H9 (cell line): ENCODE data around the gene AFG1L. TPM values are rescaled to one million over a fixed set of nuclear protein-coding genes. Genes with fewer than 3 reads are reported as not detected.

Experiments used
- DNase-seq: peaks from one replicate; pipeline ENCODE4 v3.0.0-alpha.2; 2017
- H2AFZ ChIP-seq: one replicate; pipeline ENCODE4 v1.6.1; 2013; ENCODE audit warnings: mild to moderate bottlenecking, low read length, control low read depth, moderate library complexity
- H2AK5ac ChIP-seq: 2 replicates; pipeline ENCODE4 v1.6.1; 2013; ENCODE audit warnings: low read length, control low read depth, mixed read lengths; ENCODE audit not compliant: insufficient read length
- H2BK120ac ChIP-seq: one replicate; pipeline ENCODE4 v1.6.1; 2013; ENCODE audit warnings: low read depth, mild to moderate bottlenecking, low read length, control low read depth, inconsistent platforms; ENCODE audit not compliant: poor library complexity, severe bottlenecking
- H2BK12ac ChIP-seq: 2 replicates; pipeline ENCODE4 v1.6.1; 2013; ENCODE audit warnings: low read length, control low read depth, mixed read lengths, low read depth; ENCODE audit not compliant: insufficient read length
- H2BK15ac ChIP-seq: 2 replicates; pipeline ENCODE4 v1.6.1; 2013; ENCODE audit warnings: low read depth, low read length, control low read depth
- H2BK20ac ChIP-seq: one replicate; pipeline ENCODE4 v1.6.1; 2013; ENCODE audit warnings: low read depth, mild to moderate bottlenecking, low read length, control low read depth, inconsistent platforms; ENCODE audit not compliant: poor library complexity, severe bottlenecking
- H2BK5ac ChIP-seq: 2 replicates; pipeline ENCODE4 v1.6.1; 2013; ENCODE audit warnings: low read length, control low read depth, mixed read lengths; ENCODE audit not compliant: insufficient read length
- H3K14ac ChIP-seq: 2 replicates; pipeline ENCODE4 v1.6.1; 2013; ENCODE audit warnings: low read length, control low read depth; ENCODE audit not compliant: insufficient read depth
- H3K18ac ChIP-seq: 2 replicates; pipeline ENCODE4 v1.6.1; 2013; ENCODE audit warnings: low read depth, mild to moderate bottlenecking, mixed read lengths, low read length, control low read depth; ENCODE audit not compliant: insufficient read length
- H3K23ac ChIP-seq: 2 replicates; pipeline ENCODE4 v1.6.1; 2013; ENCODE audit warnings: low read length, control low read depth, mixed read lengths, low read depth; ENCODE audit not compliant: insufficient read length
- H3K23me2 ChIP-seq: 2 replicates; pipeline ENCODE4 v1.6.1; 2013; ENCODE audit warnings: low read depth, mild to moderate bottlenecking, mixed read lengths, low read length, control low read depth; ENCODE audit not compliant: insufficient read length, poor library complexity, severe bottlenecking
- H3K27ac ChIP-seq: 2 replicates; pipeline ENCODE4 v1.5.1; 2013; ENCODE audit warnings: low read length, control low read depth, mixed read lengths, low read depth; ENCODE audit not compliant: insufficient read length
- H3K27me3 ChIP-seq: 2 replicates; pipeline ENCODE4 v1.6.1; 2013; ENCODE audit warnings: low read length, control low read depth, inconsistent platforms; ENCODE audit not compliant: insufficient read depth
- H3K4ac ChIP-seq: 2 replicates; pipeline ENCODE4 v1.6.1; 2013; ENCODE audit warnings: low read depth, mild to moderate bottlenecking, control low read depth, inconsistent platforms, low read length, moderate library complexity
- H3K4me1 ChIP-seq: 2 replicates; pipeline ENCODE4 v1.6.1; 2013; ENCODE audit warnings: low read length, control low read depth, inconsistent platforms; ENCODE audit not compliant: insufficient read depth
- H3K4me2 ChIP-seq: 2 replicates; pipeline ENCODE4 v1.6.1; 2013; ENCODE audit warnings: low read length, control low read depth, mixed read lengths; ENCODE audit not compliant: insufficient read length, insufficient read depth
- H3K56ac ChIP-seq: 2 replicates; pipeline ENCODE4 v1.6.1; 2013; ENCODE audit warnings: low read depth, mild to moderate bottlenecking, mixed read lengths, low read length, control low read depth; ENCODE audit not compliant: insufficient read length
- H3K79me1 ChIP-seq: 2 replicates; pipeline ENCODE4 v1.6.1; 2013; ENCODE audit warnings: low read depth, mild to moderate bottlenecking, moderate library complexity, low read length, control low read depth, inconsistent platforms; ENCODE audit not compliant: insufficient read depth, poor library complexity, severe bottlenecking
- H3K79me2 ChIP-seq: 2 replicates; pipeline ENCODE4 v1.6.1; 2013; ENCODE audit warnings: low read length, control low read depth, inconsistent platforms; ENCODE audit not compliant: insufficient read depth
- H3K9ac ChIP-seq: 2 replicates; pipeline ENCODE4 v1.6.1; 2013; ENCODE audit warnings: low read length, control low read depth, mixed read lengths; ENCODE audit not compliant: insufficient read length; ENCODE audit errors: extremely low read depth
- H3K9me3 ChIP-seq: one replicate; pipeline ENCODE4 v1.6.1; 2013; ENCODE audit warnings: low read depth, low read length, inconsistent platforms; ENCODE audit not compliant: control insufficient read depth
- H3T11ph ChIP-seq: one replicate; pipeline ENCODE4 v1.6.1; 2013; ENCODE audit warnings: mild to moderate bottlenecking, low read length, control low read depth, inconsistent platforms
- H4K20me1 ChIP-seq: one replicate; pipeline ENCODE4 v1.6.1; 2013; ENCODE audit not compliant: control insufficient read depth, insufficient read length, insufficient read depth
- H4K5ac ChIP-seq: 2 replicates; pipeline ENCODE4 v1.6.1; 2013; ENCODE audit warnings: low read depth, mild to moderate bottlenecking, mixed read lengths, low read length, control low read depth; ENCODE audit not compliant: insufficient read length
- H4K8ac ChIP-seq: replicated peaks from 2 replicates; pipeline ENCODE4 v1.6.1; 2013; ENCODE audit warnings: low read length, control low read depth, mixed read lengths, low read depth; ENCODE audit not compliant: insufficient read length
- H4K91ac ChIP-seq: 2 replicates; pipeline ENCODE4 v1.6.1; 2013; ENCODE audit warnings: low read depth, mild to moderate bottlenecking, moderate library complexity, mixed read lengths, low read length, control low read depth; ENCODE audit not compliant: insufficient read length
- H3K27ac Mint-ChIP-seq, 3 experiments: 2 replicates in 2 of 3; 3 replicates in 1 of 3; pipeline ENCODE4 v1.8.0; 2020 to 2021; ENCODE audit warnings: mixed read lengths in 3 of 3, mild to moderate bottlenecking in 1 of 3, moderate library complexity in 1 of 3
- H3K27me3 Mint-ChIP-seq: 2 replicates; pipeline ENCODE4 v1.8.0; 2021; ENCODE audit warnings: low read depth, mild to moderate bottlenecking, moderate library complexity, mixed read lengths
- H3K36me3 Mint-ChIP-seq, 3 experiments: 2 replicates in 2 of 3; 3 replicates in 1 of 3; pipeline ENCODE4 v1.8.0; 2020 to 2021; ENCODE audit warnings: low read depth in 3 of 3, mixed read lengths in 3 of 3; ENCODE audit not compliant: insufficient read depth in 1 of 3
- H3K4me1 Mint-ChIP-seq, 2 experiments: 2 replicates each; pipeline ENCODE4 v1.8.0; 2020; ENCODE audit warnings: mixed read lengths in 2 of 2
- H3K4me3 Mint-ChIP-seq, 2 experiments: 2 replicates in 1 of 2; 3 replicates in 1 of 2; pipeline ENCODE4 v1.8.0; 2020 to 2021; ENCODE audit warnings: mild to moderate bottlenecking in 2 of 2, mixed read lengths in 2 of 2, moderate library complexity in 1 of 2
- H3K9me3 Mint-ChIP-seq, 2 experiments: 2 replicates in 1 of 2; 3 replicates in 1 of 2; pipeline ENCODE4 v1.8.0; 2020; ENCODE audit warnings: mild to moderate bottlenecking in 2 of 2, mixed read lengths in 2 of 2, moderate library complexity in 1 of 2
- CTCF ChIP-seq: fragments of 200-600 bp; sonication (generic); conservative IDR thresholded peaks from 3 replicates; pipeline ENCODE4 v1.8.0; 2021; ENCODE audit warnings: antibody characterized with exemption, mild to moderate bottlenecking
- WGBS: extraction: QIAGEN DNeasy Blood & Tissue Kit; methylation state at CpG from one replicate; pipeline ENCODE4 v1.1.7; 2013; ENCODE audit warnings: missing lambda C conversion rate, low lambda C conversion rate, mixed read lengths; ENCODE audit not compliant: insufficient read length; ENCODE audit errors: extremely low coverage; 5-methylcytosine and 5-hydroxymethylcytosine counted together
- total RNA-seq: library from RNA; stranded (reverse); gene quantifications from 2 replicates; pipeline ENCODE4 v1.2.1, GENCODE V29; 2021

AFG1L gene
- total RNA-seq, 1 experiment from 2014 or later = 4.7 TPM

GRCh38 chr6:108564178-108564577 is 269.3 kb downstream of the AFG1L start:
- Histone ChIP-seq H3K18ac (no peak overlapping the region), H3K9me3 (no peaks in the 10 kb centered on the region), H3K56ac (no peak overlapping the region), H2BK120ac (no peak overlapping the region), H2BK12ac (no peak overlapping the region), H3T11ph (no peak overlapping the region), H3K79me1 (peaks cover under 1% of the 10 kb centered on the region), H3K4ac (no peak overlapping the region), H3K4me2 (no peak overlapping the region), H3K23me2 (peaks cover 12% of the 10 kb centered on the region), H4K20me1 (no peaks in the 10 kb centered on the region), H3K27ac (no peak overlapping the region), H3K79me2 (peaks cover 11% of the 10 kb centered on the region; the same call in 1 of the 2 replicates), H4K8ac (no peak overlapping the region), H2AK5ac (no peak overlapping the region), H4K5ac (no peak overlapping the region), H2BK15ac (no peak overlapping the region), H3K23ac (no peak overlapping the region), H2BK20ac (no peak overlapping the region), H3K14ac (no peak overlapping the region), H2AFZ (no peak overlapping the region), H3K4me1 (no peaks in the 10 kb centered on the region), H4K91ac (no peak overlapping the region), H3K27me3 (peaks cover 3% of the 10 kb centered on the region; the same call in 1 of the 2 replicates), H2BK5ac (no peak overlapping the region), H3K9ac (no peak overlapping the region)
- Mint-ChIP-seq H3K4me3 (peak overlapping the region in 1 of 2 experiments; percentile 38; a peak in 2 of 5 replicates), H3K36me3 (peaks cover 8 to 15% (median 8%) of the 10 kb centered on the region in 3 experiments; a peak in 6 of 7 replicates), H3K27ac (no peak overlapping the region), H3K9me3 (peaks cover 0 to 2% of the 10 kb centered on the region in 2 experiments; a peak in 2 of 5 replicates), H3K4me1 (peaks cover 30 to 32% of the 10 kb centered on the region in 2 experiments), H3K27me3 (peaks cover 40% of the 10 kb centered on the region)
- no CpG with 5 or more reads among the region's 3 CpGs for WGBS
- DNase-seq = no peak
- no peak for TF ChIP-seq CTCF
